ENCODE measurements around the gene TP53TG3B. TPM values are rescaled to one million over a fixed set of nuclear protein-coding genes. Genes with fewer than 3 reads are reported as not detected.
"Not testable (repeated sequence)": the region's sequence is repeated elsewhere in the genome, so short reads cannot be mapped to it uniquely, and the experiment has no call there.

TP53TG3B gene, protein sequence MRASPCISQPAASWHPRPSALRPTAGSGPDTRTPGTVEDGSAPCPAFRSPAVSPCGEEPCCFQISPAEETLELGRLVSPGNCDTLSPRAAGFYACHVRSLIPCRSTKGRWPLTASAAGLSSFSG
- total RNA-seq (2014; rRNA removed; shearing (Covaris generic)) = not detected in 2 replicates

DNA sequence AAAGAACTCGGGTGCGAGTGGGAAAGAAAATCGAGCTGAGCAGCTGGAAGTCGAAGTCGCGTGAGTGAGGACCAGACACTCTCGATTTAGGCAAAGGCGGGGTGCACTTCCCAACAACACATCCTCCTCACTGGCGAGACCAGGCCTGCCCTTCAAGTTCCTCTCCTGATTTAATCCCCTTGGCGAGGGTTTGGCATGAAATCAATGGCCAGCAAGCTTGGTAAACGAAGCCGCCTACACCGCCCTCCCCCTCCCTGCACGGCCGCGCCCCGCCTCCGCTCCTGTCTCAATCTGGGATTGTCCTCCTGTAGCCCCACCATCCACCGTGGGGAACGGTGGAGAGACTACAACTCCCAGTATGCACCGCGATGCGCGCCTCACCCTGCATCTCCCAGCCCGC, at the start of gene TP53TG3B:
Gene TP53TG3B, plus strand, starts transcription at position 301 of the 400 bp plus-strand sequence. Its CDS starts 68 bp downstream, at position 369.
- H3K36me3 ChIP-seq; H3K27me3 ChIP-seq (replicated peaks); DNase-seq (ENCODE audit: low read depth in 1 of 2, low spot score in 2 of 2); H3K4me1 ChIP-seq (replicated peaks); H3K27ac ChIP-seq; H3K9me3 ChIP-seq (replicated peaks); H3K4me3 ChIP-seq: not testable (repeated sequence)

DNA sequence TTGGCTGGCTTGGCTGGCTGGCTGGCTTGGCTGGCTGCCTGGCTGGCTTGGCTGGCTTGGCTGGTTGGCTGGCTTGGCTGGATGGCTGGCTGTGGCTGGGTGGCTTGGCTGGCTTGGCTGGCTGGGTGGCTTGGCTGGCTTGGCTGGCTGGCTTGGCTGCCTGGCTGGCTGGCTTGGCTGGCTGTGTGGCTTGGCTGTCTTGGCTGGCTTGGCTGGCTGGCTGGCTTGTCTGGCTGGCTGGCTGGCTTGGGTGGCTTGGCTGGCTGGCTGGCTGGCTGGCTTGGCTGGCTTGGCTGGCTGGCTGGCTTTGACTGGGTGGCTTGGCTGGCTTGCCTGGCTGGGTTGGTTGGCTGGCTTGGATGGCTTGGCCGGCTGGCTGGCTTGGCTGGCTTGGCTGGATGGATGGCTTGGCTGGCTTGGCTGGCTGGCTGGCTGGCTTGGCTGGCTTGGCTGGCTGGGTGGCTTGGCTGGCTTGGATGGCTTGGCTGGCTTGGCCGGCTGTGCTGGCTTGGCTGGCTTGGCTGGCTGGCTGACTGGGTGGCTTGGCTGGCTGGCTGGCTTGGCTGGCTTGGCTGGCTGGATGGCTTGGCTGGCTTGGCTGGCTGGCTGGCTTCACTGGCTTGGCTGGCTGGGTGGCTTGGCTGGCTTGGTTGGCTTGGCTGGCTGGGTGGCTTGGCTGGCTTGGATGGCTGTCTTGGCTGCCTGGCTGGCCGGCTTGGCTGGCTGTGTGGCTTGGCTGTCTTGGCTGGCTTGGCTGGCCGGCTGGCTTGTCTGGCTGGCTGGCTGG, 24.2 kb upstream of the TP53TG3B start:
- H3K27me3 ChIP-seq (replicated peaks); H3K27ac ChIP-seq; H3K4me3 ChIP-seq; H3K9me3 ChIP-seq (replicated peaks); H3K36me3 ChIP-seq; H3K4me1 ChIP-seq (replicated peaks): not testable (repeated sequence)
- DNase-seq (ENCODE audit: low read depth in 1 of 2, low spot score in 2 of 2) = peak in 1 of 2 experiments; percentile 90

DNA sequence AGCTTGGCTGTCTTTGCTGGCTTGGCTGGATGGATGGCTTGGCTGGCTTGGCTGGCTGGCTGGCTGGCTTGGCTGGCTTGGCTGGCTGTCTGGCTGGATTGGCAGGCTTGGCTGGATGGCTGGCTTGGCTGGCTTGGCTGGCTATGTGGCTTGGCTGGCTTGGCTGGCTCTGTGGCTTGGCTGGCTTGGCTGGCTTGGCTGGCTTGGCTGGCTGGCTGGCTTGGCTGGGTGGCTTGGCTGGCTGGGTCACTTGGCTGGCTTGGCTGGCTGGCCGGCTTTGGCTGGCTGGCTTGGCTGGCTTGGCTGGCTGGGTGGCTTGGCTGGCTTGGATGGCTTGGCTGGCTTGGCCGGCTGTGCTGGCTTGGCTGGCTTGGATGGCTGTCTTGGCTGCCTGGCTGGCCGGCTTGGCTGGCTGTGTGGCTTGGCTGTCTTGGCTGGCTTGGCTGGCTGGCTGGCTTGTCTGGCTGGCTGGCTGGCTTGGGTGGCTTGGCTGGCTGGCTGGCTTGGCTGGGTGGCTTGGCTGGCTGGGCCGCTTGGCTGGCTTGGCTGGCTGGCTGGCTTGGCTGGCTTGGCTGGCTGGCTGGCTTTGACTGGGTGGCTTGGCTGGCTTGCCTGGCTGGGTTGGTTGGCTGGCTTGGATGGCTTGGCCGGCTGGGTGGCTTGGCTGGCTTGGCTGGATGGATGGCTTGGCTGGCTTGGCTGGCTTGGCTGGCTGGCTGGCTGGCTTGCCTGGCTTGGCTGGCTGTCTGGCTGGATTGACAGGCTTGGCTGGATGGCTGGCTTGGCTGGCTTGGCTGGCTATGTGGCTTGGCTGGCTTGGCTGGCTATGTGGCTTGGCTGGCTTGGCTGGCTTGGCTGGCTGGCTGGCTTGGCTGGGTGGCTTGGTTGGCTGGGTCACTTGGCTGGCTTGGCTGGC, 22.8 kb upstream of the TP53TG3B start:
- H3K36me3 ChIP-seq; H3K27me3 ChIP-seq (replicated peaks); H3K9me3 ChIP-seq (replicated peaks); H3K4me1 ChIP-seq (replicated peaks); H3K4me3 ChIP-seq; H3K27ac ChIP-seq: not testable (repeated sequence)
- peak in 1 of 2 experiments; percentile 83 for DNase-seq (ENCODE audit: low read depth in 1 of 2, low spot score in 2 of 2)

DNA sequence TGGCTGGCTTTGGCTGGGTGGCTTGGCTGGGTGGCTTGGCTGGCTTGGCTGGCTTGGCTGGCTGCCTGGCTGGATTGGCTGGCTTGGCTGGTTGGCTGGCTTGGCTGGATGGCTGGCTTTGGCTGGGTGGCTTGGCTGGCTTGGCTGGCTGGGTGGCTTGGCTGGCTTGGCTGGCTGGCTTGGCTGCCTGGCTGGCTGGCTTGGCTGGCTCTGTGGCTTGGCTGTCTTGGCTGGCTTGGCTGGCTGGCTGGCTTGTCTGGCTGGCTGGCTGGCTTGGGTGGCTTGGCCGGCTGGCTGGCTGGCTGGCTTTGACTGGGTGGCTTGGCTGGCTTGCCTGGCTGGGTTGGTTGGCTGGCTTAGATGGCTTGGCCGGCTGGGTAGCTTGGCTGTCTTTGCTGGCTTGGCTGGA, 22.1 kb upstream of the TP53TG3B start:
- H3K27me3 ChIP-seq (replicated peaks); H3K36me3 ChIP-seq; H3K9me3 ChIP-seq (replicated peaks); H3K4me3 ChIP-seq; H3K4me1 ChIP-seq (replicated peaks); H3K27ac ChIP-seq: not testable (repeated sequence)
- DNase-seq (ENCODE audit: low read depth in 1 of 2, low spot score in 2 of 2) = peak in 1 of 2 experiments; percentile 76

DNA sequence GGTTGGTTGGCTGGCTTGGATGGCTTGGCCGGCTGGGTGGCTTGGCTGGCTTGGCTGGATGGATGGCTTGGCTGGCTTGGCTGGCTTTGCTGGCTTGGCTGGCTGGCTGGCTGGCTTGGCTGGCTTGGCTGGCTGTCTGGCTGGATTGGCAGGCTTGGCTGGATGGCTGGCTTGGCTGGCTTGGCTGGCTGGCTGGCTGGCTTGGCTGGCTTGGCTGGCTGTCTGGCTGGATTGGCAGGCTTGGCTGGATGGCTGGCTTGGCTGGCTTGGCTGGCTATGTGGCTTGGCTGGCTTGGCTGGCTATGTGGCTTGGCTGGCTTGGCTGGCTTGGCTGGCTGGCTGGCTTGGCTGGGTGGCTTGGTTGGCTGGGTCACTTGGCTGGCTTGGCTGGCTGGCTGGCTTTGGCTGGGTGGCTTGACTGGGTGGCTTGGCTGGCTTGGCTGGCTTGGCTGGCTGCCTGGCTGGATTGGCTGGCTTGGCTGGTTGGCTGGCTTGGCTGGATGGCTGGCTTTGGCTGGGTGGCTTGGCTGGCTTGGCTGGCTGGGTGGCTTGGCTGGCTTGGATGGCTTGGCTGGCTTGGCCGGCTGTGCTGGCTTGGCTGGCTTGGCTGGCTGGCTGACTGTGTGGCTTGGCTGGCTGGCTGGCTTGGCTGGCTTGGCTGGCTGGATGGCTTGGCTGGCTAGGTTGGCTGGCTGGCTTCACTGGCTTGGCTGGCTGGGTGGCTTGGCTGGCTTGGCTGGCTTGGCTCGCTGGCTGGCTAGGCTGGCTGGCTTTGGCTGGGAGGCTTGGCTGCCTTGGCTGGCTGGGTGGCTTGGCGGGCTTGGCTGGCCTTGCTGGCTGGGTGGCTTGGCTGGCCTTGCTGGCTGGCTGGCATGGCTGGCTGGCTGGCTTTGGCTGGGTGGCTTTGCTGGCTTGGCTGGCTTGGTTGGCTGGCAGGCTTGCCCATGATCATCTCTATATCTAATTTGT, 21.3 kb upstream of the TP53TG3B start:
- H3K36me3 ChIP-seq; H3K27ac ChIP-seq; H3K27me3 ChIP-seq (replicated peaks); H3K9me3 ChIP-seq (replicated peaks); H3K4me1 ChIP-seq (replicated peaks); H3K4me3 ChIP-seq: not testable (repeated sequence)
- peak in 1 of 2 experiments; percentile 91 for DNase-seq (ENCODE audit: low read depth in 1 of 2, low spot score in 2 of 2)

Other genes starting within 250 kb of the TP53TG3B start
- not detected in 2 replicates for gene TP53TG3C, start 166.6 kb upstream of the TP53TG3B start, total RNA-seq (2014; rRNA removed; shearing (Covaris generic))
- gene TP53TG3E, start 56.5 kb upstream of the TP53TG3B start, total RNA-seq (2014; rRNA removed; shearing (Covaris generic)) = not detected in 2 replicates
- gene TP53TG3F, start 98.8 kb downstream of the TP53TG3B start, total RNA-seq (2014; rRNA removed; shearing (Covaris generic)) = not detected in 2 replicates

Measured in SJSA1 (cell line).